NT2/D1 (cell line): ENCODE data around the gene NUTM1.
A peak's percentile ranks its signal among the peaks of the same experiment; 100 is the strongest.

Experiments
- DNase-seq: peaks from one replicate; pipeline ENCODE4 v3.0.0-alpha.2; 2011; ENCODE audit warnings: low read depth, low spot score
- H3K27me3 ChIP-seq: 2 replicates; pipeline ENCODE4 v1.6.0; 2011; ENCODE audit warnings: mild to moderate bottlenecking; ENCODE audit not compliant: insufficient read length, insufficient read depth
- H3K36me3 ChIP-seq: 2 replicates; pipeline ENCODE4 v1.6.1; 2011; ENCODE audit warnings: mild to moderate bottlenecking, low read length, mixed read lengths; ENCODE audit not compliant: insufficient read depth, insufficient read length
- H3K4me1 ChIP-seq: 2 replicates; pipeline ENCODE4 v1.5.1; 2011; ENCODE audit not compliant: insufficient read depth, insufficient read length
- H3K4me3 ChIP-seq: 2 replicates; pipeline ENCODE4 v1.5.1; 2011; ENCODE audit warnings: low read depth; ENCODE audit not compliant: insufficient read length
- H3K9ac ChIP-seq: 2 replicates; pipeline ENCODE4 v1.6.0; 2011; ENCODE audit warnings: low read depth; ENCODE audit not compliant: insufficient read length
- H3K9me3 ChIP-seq: 2 replicates; pipeline ENCODE4 v1.5.1; 2011; ENCODE audit warnings: mild to moderate bottlenecking, low read length; ENCODE audit not compliant: insufficient read depth
- SUZ12 ChIP-seq: IDR thresholded peaks from 2 replicates; pipeline ENCODE4 v1.6.1; 2011; ENCODE audit not compliant: insufficient read length, insufficient read depth; ENCODE audit errors: extremely low read depth
- YY1 ChIP-seq: IDR thresholded peaks from 2 replicates; pipeline ENCODE4 v1.6.1; 2011; ENCODE audit not compliant: insufficient read length, insufficient read depth
- ZNF274 ChIP-seq: IDR thresholded peaks from 2 replicates; pipeline ENCODE4 v1.6.1; 2011; ENCODE audit warnings: mild to moderate bottlenecking, low read depth, low read length

The NUTM1 gene

DNA sequence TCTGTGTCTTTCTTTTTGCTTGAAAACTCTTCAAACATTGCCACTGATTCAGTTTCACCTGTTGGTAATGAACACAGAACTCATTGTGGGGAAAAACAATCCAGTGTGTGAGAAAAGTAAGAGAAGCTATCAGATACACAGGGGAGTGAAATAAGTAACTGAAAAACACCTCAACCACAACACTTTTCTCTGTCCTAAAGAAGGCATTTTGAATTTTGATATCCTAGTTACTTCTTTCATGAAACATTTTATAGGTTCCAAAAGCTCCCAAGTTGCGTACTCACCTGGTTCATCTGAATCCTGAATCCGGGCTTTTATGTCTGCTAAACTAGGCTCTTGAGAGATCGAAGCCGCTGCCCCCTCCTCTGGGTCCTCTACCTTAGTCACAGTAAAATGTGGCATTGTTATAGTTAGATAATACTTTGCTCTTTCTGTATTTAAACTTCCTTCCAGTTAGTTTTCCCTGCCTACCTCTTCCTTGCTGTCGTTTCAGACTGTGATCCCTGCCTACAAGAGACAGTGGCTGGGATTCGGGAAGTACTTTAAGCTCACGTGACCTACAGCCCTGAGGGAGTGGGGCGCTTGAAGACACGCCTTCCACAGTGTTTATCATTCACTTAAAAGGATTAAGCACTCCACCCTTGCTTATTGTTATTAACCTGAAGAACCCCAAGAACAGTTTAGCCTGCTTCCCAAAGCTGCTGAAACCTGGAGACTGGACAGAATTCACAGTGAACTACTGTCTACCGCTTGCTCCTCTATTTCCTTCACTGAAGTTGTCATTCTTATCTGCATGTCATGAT lies 24.6 kb upstream of the NUTM1 start:
- Histone ChIP-seq H3K36me3 (no peaks in the 10 kb centered on the region), H3K27me3 (no peaks in the 10 kb centered on the region), H3K9ac (peak overlapping the region; percentile 45), H3K4me3 (peak overlapping the region; percentile 33), H3K9me3 (no peaks in the 10 kb centered on the region), H3K4me1 (no peaks in the 10 kb centered on the region)
- TF ChIP-seq ZNF274 (no peak), SUZ12 (no peak), YY1 (no peak)
- DNase-seq: peak; percentile 30

DNA sequence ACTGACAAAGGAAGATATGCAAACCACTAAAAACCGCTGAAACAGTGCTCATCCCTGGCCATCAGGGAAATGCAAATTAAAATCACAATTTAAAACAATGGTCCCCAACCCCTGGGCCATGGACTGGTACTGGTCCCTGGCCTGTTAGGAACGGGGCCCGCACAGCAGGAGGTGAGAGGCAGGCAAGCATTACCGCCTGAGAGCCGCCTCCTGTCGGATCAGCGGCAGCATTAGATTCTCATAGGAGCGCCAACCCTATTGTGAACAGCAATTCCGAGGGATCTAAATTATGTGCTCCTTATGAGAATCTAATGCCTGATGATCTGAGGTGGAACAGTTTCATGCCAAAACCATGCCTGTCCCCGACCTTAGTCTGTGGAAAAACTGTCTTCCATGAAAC lies 19.9 kb upstream of the NUTM1 start:
- H3K36me3 ChIP-seq: no peaks in the 10 kb centered on the region
- H3K9ac ChIP-seq: no peak overlapping the region
- no peak overlapping the region for H3K4me3 ChIP-seq
- H3K4me1 ChIP-seq: no peaks in the 10 kb centered on the region
- H3K27me3 ChIP-seq: no peaks in the 10 kb centered on the region
- no peaks in the 10 kb centered on the region for H3K9me3 ChIP-seq
- DNase-seq: no peak
- TF ChIP-seq YY1: no peak
- TF ChIP-seq ZNF274: no peak
- TF ChIP-seq SUZ12: no peak

DNA sequence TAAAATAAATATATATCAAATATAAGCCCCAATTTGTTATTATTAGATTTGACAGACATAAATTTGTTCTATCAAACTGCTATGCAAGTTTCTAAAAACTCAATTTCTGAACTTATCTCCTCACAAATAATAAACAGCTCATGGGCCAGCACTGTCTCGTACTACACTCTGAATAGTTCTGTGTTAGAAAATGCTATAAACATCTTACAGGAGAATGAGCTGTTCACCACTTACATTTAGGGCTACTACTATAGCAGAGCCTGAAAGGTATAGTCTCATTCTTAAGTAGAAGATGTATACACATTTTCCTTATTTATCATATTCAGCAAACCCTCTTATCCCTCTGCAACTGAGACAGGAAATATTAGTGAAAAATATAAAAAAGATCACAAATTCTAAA lies 18.2 kb upstream of the NUTM1 start:
- no peak for DNase-seq
- Histone ChIP-seq H3K9ac (no peak overlapping the region), H3K9me3 (no peaks in the 10 kb centered on the region), H3K36me3 (no peaks in the 10 kb centered on the region), H3K4me3 (no peak overlapping the region), H3K4me1 (no peaks in the 10 kb centered on the region), H3K27me3 (no peaks in the 10 kb centered on the region)
- TF ChIP-seq SUZ12: no peak
- no peak for TF ChIP-seq YY1
- TF ChIP-seq ZNF274: no peak

DNA sequence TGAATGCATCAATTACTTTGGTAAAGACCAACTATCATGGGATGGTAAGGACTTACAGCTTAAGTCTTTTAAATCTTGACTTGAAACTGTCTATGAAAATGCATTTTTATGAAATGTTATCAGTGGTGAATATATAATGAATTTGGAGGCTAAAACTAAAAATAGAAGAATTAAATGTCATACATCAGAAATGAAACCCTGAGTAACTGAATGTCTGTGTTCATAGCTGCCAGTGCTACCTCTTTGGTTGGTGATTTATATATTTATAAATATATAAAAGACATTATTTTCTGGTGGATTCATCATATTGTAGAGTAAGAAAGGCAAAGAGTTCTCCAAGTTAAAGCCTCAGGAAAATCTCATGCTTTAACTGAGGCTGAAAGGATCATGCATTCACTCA lies 17.7 kb upstream of the NUTM1 start:
- H3K36me3 ChIP-seq: no peaks in the 10 kb centered on the region
- H3K27me3 ChIP-seq: no peaks in the 10 kb centered on the region
- H3K4me3 ChIP-seq: no peak overlapping the region
- TF ChIP-seq ZNF274: no peak
- TF ChIP-seq YY1: no peak
- TF ChIP-seq SUZ12: no peak
- no peaks in the 10 kb centered on the region for H3K4me1 ChIP-seq
- no peak for DNase-seq
- no peak overlapping the region for H3K9ac ChIP-seq
- no peaks in the 10 kb centered on the region for H3K9me3 ChIP-seq

DNA sequence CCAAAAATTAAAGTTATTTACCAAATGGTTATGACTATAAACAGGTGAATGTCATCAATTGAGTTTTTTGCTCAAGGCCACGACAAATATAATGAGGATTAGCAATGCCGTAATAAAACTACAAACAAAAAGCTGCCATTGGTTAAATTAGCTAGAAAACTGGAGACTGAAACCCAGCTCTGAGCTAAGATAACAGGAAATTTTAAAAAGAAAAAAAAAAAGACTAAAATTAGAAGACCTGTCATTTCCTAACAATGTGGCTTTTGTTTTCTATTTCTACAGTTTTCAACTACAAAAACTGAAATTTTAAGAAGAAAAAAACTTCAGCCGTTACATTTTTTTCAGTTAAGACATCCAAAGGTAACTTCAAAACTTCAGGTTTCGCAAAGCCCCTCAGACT lies 15.2 kb upstream of the NUTM1 start:
- Histone ChIP-seq H3K9ac (no peak overlapping the region), H3K4me1 (no peaks in the 10 kb centered on the region), H3K27me3 (no peaks in the 10 kb centered on the region), H3K36me3 (no peaks in the 10 kb centered on the region), H3K4me3 (no peak overlapping the region), H3K9me3 (no peaks in the 10 kb centered on the region)
- TF ChIP-seq YY1: no peak
- TF ChIP-seq ZNF274: no peak
- TF ChIP-seq SUZ12: no peak
- no peak for DNase-seq

DNA sequence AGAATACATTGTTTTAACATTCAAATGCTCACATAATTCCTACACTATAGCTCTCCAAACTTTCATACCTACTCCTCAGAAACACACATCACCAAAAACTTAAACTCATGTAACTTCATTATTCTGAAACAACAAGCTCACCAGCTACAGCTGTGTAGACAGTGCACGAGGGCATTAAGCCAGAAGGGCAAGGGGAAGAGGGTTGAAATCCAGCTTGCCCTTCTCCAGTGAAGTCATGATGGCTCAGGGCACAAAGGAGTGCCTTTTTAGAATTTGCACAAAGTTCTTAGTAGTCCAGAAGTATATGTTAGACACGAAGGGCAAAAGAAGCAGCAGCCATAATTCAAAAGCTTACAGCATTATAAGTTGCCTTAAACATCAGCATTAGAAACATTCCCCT lies 14.1 kb upstream of the NUTM1 start:
- Histone ChIP-seq H3K9me3 (no peaks in the 10 kb centered on the region), H3K4me1 (no peaks in the 10 kb centered on the region), H3K4me3 (no peak overlapping the region), H3K9ac (no peak overlapping the region), H3K36me3 (no peaks in the 10 kb centered on the region), H3K27me3 (no peaks in the 10 kb centered on the region)
- TF ChIP-seq ZNF274 (no peak), YY1 (no peak), SUZ12 (no peak)
- no peak for DNase-seq

DNA sequence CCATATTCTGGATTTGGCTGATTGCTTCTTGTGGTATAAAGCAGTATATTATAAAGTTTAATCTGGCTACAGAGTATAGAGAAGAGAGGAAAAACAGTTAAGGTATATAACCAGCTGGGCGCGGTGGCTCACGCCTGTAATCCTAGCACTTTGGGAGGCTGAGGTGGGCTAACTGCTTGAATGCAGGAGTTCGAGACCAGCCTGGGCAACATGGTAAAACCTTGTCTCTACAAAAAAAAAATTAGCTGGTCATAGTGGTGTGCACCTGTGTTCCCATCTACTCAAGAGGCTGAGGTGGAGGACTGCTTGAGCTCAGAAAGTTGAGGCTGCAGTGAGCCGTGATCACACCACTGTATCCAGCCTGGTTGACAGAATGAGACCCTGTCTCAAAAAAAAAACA lies 12.8 kb upstream of the NUTM1 start:
- no peak overlapping the region for H3K9ac ChIP-seq
- H3K4me3 ChIP-seq: no peak overlapping the region
- no peaks in the 10 kb centered on the region for H3K27me3 ChIP-seq
- no peaks in the 10 kb centered on the region for H3K4me1 ChIP-seq
- no peak for DNase-seq
- no peaks in the 10 kb centered on the region for H3K36me3 ChIP-seq
- no peak for TF ChIP-seq ZNF274
- no peak for TF ChIP-seq YY1
- TF ChIP-seq SUZ12: no peak
- no peaks in the 10 kb centered on the region for H3K9me3 ChIP-seq

DNA sequence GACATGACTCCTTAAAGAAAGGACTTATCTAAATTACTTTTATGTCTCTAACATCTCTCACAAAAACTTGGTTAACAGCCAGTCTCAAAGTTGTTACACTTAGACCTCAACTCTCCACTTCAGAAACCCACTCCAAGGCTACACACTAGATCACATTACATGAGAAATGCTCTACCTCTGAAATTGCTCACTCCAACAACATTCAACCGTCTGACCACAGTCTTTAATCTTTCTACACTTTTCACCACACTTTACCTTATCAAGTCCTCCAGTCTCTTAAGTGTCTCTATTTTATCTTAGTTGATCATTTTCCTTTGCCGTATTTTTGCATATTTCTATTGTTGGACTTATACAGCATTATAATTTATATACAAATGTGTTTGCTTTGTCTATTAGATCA lies 11.3 kb upstream of the NUTM1 start:
- no peak for DNase-seq
- H3K9ac ChIP-seq: no peak overlapping the region
- no peaks in the 10 kb centered on the region for H3K36me3 ChIP-seq
- H3K27me3 ChIP-seq: peaks cover under 1% of the 10 kb centered on the region
- no peak overlapping the region for H3K4me3 ChIP-seq
- no peak for TF ChIP-seq SUZ12
- no peak for TF ChIP-seq ZNF274
- no peak for TF ChIP-seq YY1
- H3K9me3 ChIP-seq: no peaks in the 10 kb centered on the region
- no peaks in the 10 kb centered on the region for H3K4me1 ChIP-seq
